Neural cell (in vitro differentiated cells): ENCODE results near the gene CASP10.

ENCODE experiments used
- EZH2 ChIP-seq: fragments of 200-600, 300-800 bp; shearing (Covaris generic), sonication (generic); IDR thresholded peaks from 2 replicates; pipeline ENCODE4 v1.6.1; 2014; ENCODE audit warnings: antibody characterized with exemption, low read length, borderline replicate concordance, mild to moderate bottlenecking; ENCODE audit not compliant: insufficient read depth, poor library complexity, severe bottlenecking
- POLR2AphosphoS5 ChIP-seq: IDR thresholded peaks from 2 replicates; pipeline ENCODE4 v1.6.1; 2012
- SMC3 ChIP-seq: fragments of 450-650 bp; conservative IDR thresholded peaks from 2 replicates; pipeline ENCODE4 v1.6.1; 2014; ENCODE audit warnings: antibody characterized with exemption, mild to moderate bottlenecking, moderate library complexity; ENCODE audit not compliant: poor library complexity
- TAF1 ChIP-seq: IDR thresholded peaks from 2 replicates; pipeline ENCODE4 v1.6.1; 2012; ENCODE audit warnings: low read depth
- TF ChIP-seq, protein P1 (sequence below): fragments of 450-650 bp; IDR thresholded peaks from 2 replicates; pipeline ENCODE4 v1.5.1; 2014; ENCODE audit warnings: antibody characterized with exemption, mild to moderate bottlenecking, moderate library complexity; ENCODE audit not compliant: poor library complexity, severe bottlenecking
- TF ChIP-seq, protein P2 (sequence below): IDR thresholded peaks from 2 replicates; pipeline ENCODE4 v1.6.1; 2012; ENCODE audit warnings: borderline replicate concordance

DNA sequence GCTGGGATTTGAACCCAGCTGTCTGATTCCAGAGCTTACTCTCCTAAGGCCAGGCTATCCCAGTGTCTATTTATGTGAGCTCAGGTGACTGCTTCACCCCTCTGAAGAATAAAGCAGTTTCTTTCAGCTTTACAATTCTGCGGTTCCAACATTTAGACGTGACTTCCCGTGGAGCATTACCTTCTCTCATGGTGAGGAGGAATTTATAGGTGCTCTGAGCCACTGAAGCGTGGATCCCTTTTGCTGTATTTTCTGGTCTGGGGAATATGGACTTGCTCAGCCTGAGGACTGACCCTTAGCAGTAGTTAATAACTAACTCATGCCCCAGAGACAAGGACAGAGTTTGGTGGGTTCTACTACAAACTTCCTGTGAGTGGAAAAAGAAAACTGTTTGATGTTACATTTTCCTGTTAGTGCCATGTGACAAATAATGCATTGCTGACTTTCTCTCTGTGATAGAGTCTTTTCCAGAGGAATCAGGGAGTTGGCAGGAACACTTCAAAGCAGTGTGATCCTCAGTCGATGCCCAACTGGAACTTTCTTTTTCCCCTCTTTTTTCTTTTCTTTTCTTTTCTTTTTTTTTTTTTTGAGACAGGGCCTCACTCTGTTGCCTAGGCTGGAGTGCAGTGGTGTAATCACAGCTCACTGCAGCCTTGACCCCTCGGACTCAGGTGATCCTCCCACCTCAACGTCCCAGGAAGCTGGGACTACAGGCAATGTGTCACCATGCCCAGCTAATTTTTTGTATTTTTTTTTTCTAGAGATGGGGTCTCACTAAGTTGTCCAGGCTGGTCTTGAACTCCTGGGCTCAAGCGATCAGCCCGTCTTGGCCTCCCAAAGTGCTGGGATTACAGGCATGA is 21.9 kb downstream of the CASP10 start:
- TF ChIP-seq, protein P1, sequence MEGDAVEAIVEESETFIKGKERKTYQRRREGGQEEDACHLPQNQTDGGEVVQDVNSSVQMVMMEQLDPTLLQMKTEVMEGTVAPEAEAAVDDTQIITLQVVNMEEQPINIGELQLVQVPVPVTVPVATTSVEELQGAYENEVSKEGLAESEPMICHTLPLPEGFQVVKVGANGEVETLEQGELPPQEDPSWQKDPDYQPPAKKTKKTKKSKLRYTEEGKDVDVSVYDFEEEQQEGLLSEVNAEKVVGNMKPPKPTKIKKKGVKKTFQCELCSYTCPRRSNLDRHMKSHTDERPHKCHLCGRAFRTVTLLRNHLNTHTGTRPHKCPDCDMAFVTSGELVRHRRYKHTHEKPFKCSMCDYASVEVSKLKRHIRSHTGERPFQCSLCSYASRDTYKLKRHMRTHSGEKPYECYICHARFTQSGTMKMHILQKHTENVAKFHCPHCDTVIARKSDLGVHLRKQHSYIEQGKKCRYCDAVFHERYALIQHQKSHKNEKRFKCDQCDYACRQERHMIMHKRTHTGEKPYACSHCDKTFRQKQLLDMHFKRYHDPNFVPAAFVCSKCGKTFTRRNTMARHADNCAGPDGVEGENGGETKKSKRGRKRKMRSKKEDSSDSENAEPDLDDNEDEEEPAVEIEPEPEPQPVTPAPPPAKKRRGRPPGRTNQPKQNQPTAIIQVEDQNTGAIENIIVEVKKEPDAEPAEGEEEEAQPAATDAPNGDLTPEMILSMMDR = no peak
- TF ChIP-seq, protein P2, sequence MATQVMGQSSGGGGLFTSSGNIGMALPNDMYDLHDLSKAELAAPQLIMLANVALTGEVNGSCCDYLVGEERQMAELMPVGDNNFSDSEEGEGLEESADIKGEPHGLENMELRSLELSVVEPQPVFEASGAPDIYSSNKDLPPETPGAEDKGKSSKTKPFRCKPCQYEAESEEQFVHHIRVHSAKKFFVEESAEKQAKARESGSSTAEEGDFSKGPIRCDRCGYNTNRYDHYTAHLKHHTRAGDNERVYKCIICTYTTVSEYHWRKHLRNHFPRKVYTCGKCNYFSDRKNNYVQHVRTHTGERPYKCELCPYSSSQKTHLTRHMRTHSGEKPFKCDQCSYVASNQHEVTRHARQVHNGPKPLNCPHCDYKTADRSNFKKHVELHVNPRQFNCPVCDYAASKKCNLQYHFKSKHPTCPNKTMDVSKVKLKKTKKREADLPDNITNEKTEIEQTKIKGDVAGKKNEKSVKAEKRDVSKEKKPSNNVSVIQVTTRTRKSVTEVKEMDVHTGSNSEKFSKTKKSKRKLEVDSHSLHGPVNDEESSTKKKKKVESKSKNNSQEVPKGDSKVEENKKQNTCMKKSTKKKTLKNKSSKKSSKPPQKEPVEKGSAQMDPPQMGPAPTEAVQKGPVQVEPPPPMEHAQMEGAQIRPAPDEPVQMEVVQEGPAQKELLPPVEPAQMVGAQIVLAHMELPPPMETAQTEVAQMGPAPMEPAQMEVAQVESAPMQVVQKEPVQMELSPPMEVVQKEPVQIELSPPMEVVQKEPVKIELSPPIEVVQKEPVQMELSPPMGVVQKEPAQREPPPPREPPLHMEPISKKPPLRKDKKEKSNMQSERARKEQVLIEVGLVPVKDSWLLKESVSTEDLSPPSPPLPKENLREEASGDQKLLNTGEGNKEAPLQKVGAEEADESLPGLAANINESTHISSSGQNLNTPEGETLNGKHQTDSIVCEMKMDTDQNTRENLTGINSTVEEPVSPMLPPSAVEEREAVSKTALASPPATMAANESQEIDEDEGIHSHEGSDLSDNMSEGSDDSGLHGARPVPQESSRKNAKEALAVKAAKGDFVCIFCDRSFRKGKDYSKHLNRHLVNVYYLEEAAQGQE = no peak
- TF ChIP-seq EZH2 (no peak), TAF1 (no peak), SMC3 (no peak), POLR2AphosphoS5 (no peak)
